OCI-LY7 (cell line): Measurements from ENCODE around the gene CA11.
"Not testable (repeated sequence)": the region's sequence is repeated elsewhere in the genome, so short reads cannot be mapped to it uniquely, and the experiment has no call there.

Experiments
- CTCF ChIP-seq: fragments of 200-600 bp; sonication (generic); conservative IDR thresholded peaks from 2 replicates; pipeline ENCODE4 v1.5.1; 2014; ENCODE audit warnings: mild to moderate bottlenecking, antibody characterized with exemption, low read length, moderate library complexity, mixed read lengths
- EZH2phosphoT487 ChIP-seq: fragments of 200-600 bp; sonication (generic); IDR thresholded peaks from 2 replicates; pipeline ENCODE4 v1.6.1; 2018; ENCODE audit warnings: low read depth, borderline replicate concordance, mild to moderate bottlenecking, mixed run types, antibody characterized with exemption, low read length, moderate library complexity, mixed read lengths

- TF ChIP-seq CTCF, EZH2phosphoT487: not testable (repeated sequence)
Observed at GRCh38 chr19:48680006-48680405, 34.0 kb upstream of the CA11 start.
